H1 (cell line): Measurements from ENCODE around the gene PRELID1. TPM values are rescaled to one million over a fixed set of nuclear protein-coding genes. Genes with fewer than 3 reads are reported as not detected.

Experiments
- CTCF ChIA-PET: fragments of 300-600 bp; sonication (Branson Sonifier 250); formaldehyde crosslinking; loops from one replicate; lab custom pipeline; 2021; ENCODE audit not compliant: partially characterized antibody; lab: Charles Lee
- POLR2A ChIA-PET: fragments of 300-600 bp; sonication (Branson Sonifier 250); formaldehyde crosslinking; loops from one replicate; lab custom pipeline; 2021; ENCODE audit warnings: inconsistent platforms; ENCODE audit not compliant: partially characterized antibody; lab: Charles Lee
- DNase-seq, 2 experiments: peaks; one replicate each; pipeline versions ENCODE4 v3.0.0 to v3.0.0-alpha.2; 2010 to 2022; ENCODE audit warnings: low spot score in 2 of 2, low read depth in 1 of 2, mixed read lengths in 1 of 2
- FAIRE-seq: peaks from 2 replicates; lab custom pipeline; 2011; peaks lifted over from hg19 to GRCh38; lab: Jason Lieb, UNC
- H2AFZ ChIP-seq: 2 replicates; pipeline ENCODE4 v1.8.1; 2012; ENCODE audit warnings: low read length, inconsistent platforms
- H2AK5ac ChIP-seq: 2 replicates; pipeline ENCODE4 v1.6.1; 2013; ENCODE audit warnings: low read depth, low read length
- H2BK120ac ChIP-seq: replicated peaks from 2 replicates; pipeline ENCODE3; 2013; ENCODE audit warnings: low read depth, low read length, inconsistent platforms
- H2BK12ac ChIP-seq: 2 replicates; pipeline ENCODE4 v1.6.1; 2013; ENCODE audit warnings: low read depth, low read length
- H2BK15ac ChIP-seq: 2 replicates; pipeline ENCODE4 v1.6.1; 2013; ENCODE audit warnings: low read length
- H2BK20ac ChIP-seq: 2 replicates; pipeline ENCODE4 v1.6.1; 2013; ENCODE audit warnings: low read length
- H2BK5ac ChIP-seq: 2 replicates; pipeline ENCODE4 v1.6.1; 2013; ENCODE audit warnings: low read depth, low read length
- H3K14ac ChIP-seq: 2 replicates; pipeline ENCODE4 v1.6.1; 2013; ENCODE audit warnings: inconsistent platforms; ENCODE audit not compliant: insufficient read length
- H3K18ac ChIP-seq: 2 replicates; pipeline ENCODE4 v1.6.1; 2013; ENCODE audit warnings: low read length; ENCODE audit errors: extremely low read depth
- H3K23ac ChIP-seq: 2 replicates; pipeline ENCODE4 v1.6.1; 2013; ENCODE audit warnings: inconsistent platforms; ENCODE audit not compliant: insufficient read length
- H3K23me2 ChIP-seq: 2 replicates; pipeline ENCODE4 v1.6.1; 2013; ENCODE audit warnings: low read depth, low read length
- H3K27ac ChIP-seq: 2 replicates; pipeline ENCODE4 v1.6.1; 2011; ENCODE audit warnings: low read depth, low read length, inconsistent platforms
- H3K27me3 ChIP-seq, 4 experiments: replicated peaks in 1 of 4; 1 replicate in 1 of 4; 2 replicates in 3 of 4; pipeline versions ENCODE4 v1.6.1 to v1.8.1; 2011 to 2013; ENCODE audit warnings: low read length in 3 of 4, mild to moderate bottlenecking in 3 of 4, inconsistent platforms in 2 of 4, mixed read lengths in 2 of 4, moderate library complexity in 1 of 4; ENCODE audit not compliant: control insufficient read depth in 3 of 4, insufficient read depth in 3 of 4; ENCODE audit errors: extremely low read depth in 1 of 4
- H3K36me3 ChIP-seq, 4 experiments: 2 replicates each; pipeline versions ENCODE4 v1.6.1 to v1.8.1; 2011 to 2013; ENCODE audit warnings: mild to moderate bottlenecking in 4 of 4, low read length in 3 of 4, moderate library complexity in 2 of 4, control low read depth in 1 of 4, inconsistent platforms in 1 of 4; ENCODE audit not compliant: insufficient read depth in 4 of 4, control insufficient read depth in 2 of 4
- H3K4ac ChIP-seq: replicated peaks from 2 replicates; pipeline ENCODE3; 2013; ENCODE audit warnings: low read length, low read depth, mixed read lengths, inconsistent platforms; ENCODE audit not compliant: insufficient read length
- H3K4me1 ChIP-seq, 4 experiments: replicated peaks in 1 of 4; 1 replicate in 1 of 4; 2 replicates in 3 of 4; pipeline versions ENCODE4 v1.6.1 to v1.8.1; 2011 to 2013; ENCODE audit warnings: low read length in 3 of 4, inconsistent platforms in 2 of 4, mixed read lengths in 1 of 4; ENCODE audit not compliant: insufficient read depth in 4 of 4, control insufficient read depth in 3 of 4
- H3K4me2 ChIP-seq, 2 experiments: 2 replicates each; pipeline versions ENCODE4 v1.6.1 to v1.8.1; 2011 to 2013; ENCODE audit warnings: low read depth in 2 of 2, low read length in 2 of 2, control low read depth in 1 of 2, inconsistent platforms in 1 of 2, mild to moderate bottlenecking in 1 of 2; ENCODE audit not compliant: insufficient read depth in 1 of 2
- H3K4me3 ChIP-seq, 4 experiments: fragments of 200-600, 300-600 bp in 1 of 4; sonication (generic), shearing (Covaris generic), sonication (Bioruptor Twin) in 1 of 4; 2 replicates each; pipeline versions ENCODE4 v1.5.1 to v1.8.1; 2011 to 2016; ENCODE audit warnings: low read length in 4 of 4, low read depth in 3 of 4, control low read depth in 2 of 4, inconsistent platforms in 2 of 4, mild to moderate bottlenecking in 2 of 4, mixed read lengths in 1 of 4, moderate library complexity in 1 of 4; ENCODE audit not compliant: insufficient read depth in 2 of 4; ENCODE audit errors: extremely low read depth in 1 of 4
- H3K56ac ChIP-seq: replicated peaks from 2 replicates; pipeline ENCODE3; 2013; ENCODE audit warnings: low read depth, mild to moderate bottlenecking, mixed read lengths, low read length, inconsistent platforms; ENCODE audit not compliant: insufficient read length
- H3K79me1 ChIP-seq: 2 replicates; pipeline ENCODE4 v1.6.1; 2013; ENCODE audit warnings: low read depth, low read length, control low read depth
- H3K79me2 ChIP-seq, 2 experiments: 2 replicates each; pipeline versions ENCODE4 v1.6.1 to v1.8.1; 2012 to 2013; ENCODE audit warnings: low read length in 2 of 2, mild to moderate bottlenecking in 2 of 2, inconsistent platforms in 1 of 2; ENCODE audit not compliant: insufficient read depth in 2 of 2, control insufficient read depth in 1 of 2
- H3K9ac ChIP-seq, 4 experiments: replicated peaks in 1 of 4; 1 replicate in 1 of 4; 2 replicates in 3 of 4; pipeline versions ENCODE4 v1.6.1 to v1.8.1; 2011 to 2013; ENCODE audit warnings: low read depth in 3 of 4, low read length in 3 of 4, control low read depth in 2 of 4, mild to moderate bottlenecking in 2 of 4, moderate library complexity in 2 of 4, inconsistent platforms in 1 of 4; ENCODE audit errors: extremely low read depth in 1 of 4
- H3K9me3 ChIP-seq, 2 experiments: 2 replicates each; pipeline versions ENCODE4 v1.6.1 to v1.8.1; 2012 to 2013; ENCODE audit warnings: mild to moderate bottlenecking in 2 of 2, moderate library complexity in 2 of 2, control low read depth in 1 of 2, inconsistent platforms in 1 of 2, low read depth in 1 of 2, low read length in 1 of 2, mixed read lengths in 1 of 2; ENCODE audit not compliant: insufficient read depth in 2 of 2
- H4K20me1 ChIP-seq, 2 experiments: replicated peaks in 1 of 2; 2 replicates each; pipeline versions ENCODE3 to v1.8.1; 2011 to 2013; ENCODE audit warnings: inconsistent platforms in 2 of 2, low read length in 2 of 2, mild to moderate bottlenecking in 1 of 2; ENCODE audit not compliant: insufficient read depth in 2 of 2, control insufficient read depth in 1 of 2
- H4K5ac ChIP-seq: 2 replicates; pipeline ENCODE4 v1.6.1; 2013; ENCODE audit warnings: low read length, low read depth, mixed read lengths, inconsistent platforms; ENCODE audit not compliant: insufficient read length
- H4K8ac ChIP-seq: 2 replicates; pipeline ENCODE4 v1.8.0; 2013; ENCODE audit warnings: mild to moderate bottlenecking, moderate library complexity, low read length, inconsistent platforms; ENCODE audit not compliant: insufficient read depth; ENCODE audit errors: extremely low read depth
- H4K91ac ChIP-seq: replicated peaks from 2 replicates; pipeline ENCODE3; 2013; ENCODE audit warnings: low read length, mixed read lengths, inconsistent platforms; ENCODE audit not compliant: insufficient read length
- CEBPB ChIP-seq: IDR thresholded peaks from 2 replicates; pipeline ENCODE4 v1.6.1; 2012; ENCODE audit warnings: low read depth, low read length
- CHD1 ChIP-seq: IDR thresholded peaks from 2 replicates; pipeline ENCODE4 v1.6.1; 2012; ENCODE audit warnings: low read depth, low read length, improper control_type of control experiment
- GABPA ChIP-seq: IDR thresholded peaks from 2 replicates; pipeline ENCODE4 v1.6.1; 2011; ENCODE audit warnings: mild to moderate bottlenecking, low read length, moderate library complexity, borderline replicate concordance; ENCODE audit not compliant: insufficient read depth
- GTF2F1 ChIP-seq: IDR thresholded peaks from 2 replicates; pipeline ENCODE4 v1.6.1; 2012; ENCODE audit warnings: low read depth, low read length, improper control_type of control experiment, borderline replicate concordance
- KDM5A ChIP-seq: fragments of 200-600 bp; IDR thresholded peaks from 2 replicates; pipeline ENCODE4 v1.7.1; 2012; ENCODE audit warnings: mild to moderate bottlenecking, low read length, inconsistent platforms, mixed read lengths
- TCF12 ChIP-seq: IDR thresholded peaks from 2 replicates; pipeline ENCODE4 v1.6.1; 2011; ENCODE audit warnings: low read depth, mild to moderate bottlenecking, low read length
- WGBS, 2 experiments: shearing (Covaris generic) in 1 of 2; methylation state at CpG; one replicate each; pipeline versions ENCODE4 v1.1.6 to v1.1.7; 2013 to 2015; ENCODE audit warnings: low lambda C conversion rate in 2 of 2, mixed read lengths in 2 of 2, inconsistent platforms in 1 of 2, low coverage in 1 of 2, missing lambda C conversion rate in 1 of 2; ENCODE audit not compliant: insufficient replicate concordance in 2 of 2, insufficient coverage in 1 of 2, insufficient read length in 1 of 2; ENCODE audit errors: extremely low coverage in 1 of 2, missing lambda C conversion rate in 1 of 2; 5-methylcytosine and 5-hydroxymethylcytosine counted together
- polyA plus RNA-seq, 7 experiments: library from polyadenylated mRNA; depleted of rRNA in 3 of 7; stranded (reverse) in 5 of 7; unstranded in 2 of 7; fragments of >200 nt in 5 of 7; fragments of 200-250 nt in 2 of 7; gene quantifications; 1 replicate in 5 of 7; 2 replicates in 1 of 7; 4 replicates in 1 of 7; pipeline versions ENCODE4 v1.2.1 to v1.2.3, GENCODE V29; 2011 to 2013; ENCODE audit warnings: missing spikeins in 2 of 7, mixed read lengths in 2 of 7
- total RNA-seq: library from RNA; stranded (reverse); fragmentation: NEBNext Ultra II Directional; extraction: Animal tissue kit (Norgen Biotek cat#: 25700); gene quantifications from 2 replicates; pipeline ENCODE4 v1.2.1, GENCODE V29; 2021

PRELID1 gene
- total and polyA plus RNA-seq, 2 of the 8 experiments (the other 6 are each of a cell fraction or from before 2014, with no cell fraction given), result 272 to 428 TPM

DNA sequence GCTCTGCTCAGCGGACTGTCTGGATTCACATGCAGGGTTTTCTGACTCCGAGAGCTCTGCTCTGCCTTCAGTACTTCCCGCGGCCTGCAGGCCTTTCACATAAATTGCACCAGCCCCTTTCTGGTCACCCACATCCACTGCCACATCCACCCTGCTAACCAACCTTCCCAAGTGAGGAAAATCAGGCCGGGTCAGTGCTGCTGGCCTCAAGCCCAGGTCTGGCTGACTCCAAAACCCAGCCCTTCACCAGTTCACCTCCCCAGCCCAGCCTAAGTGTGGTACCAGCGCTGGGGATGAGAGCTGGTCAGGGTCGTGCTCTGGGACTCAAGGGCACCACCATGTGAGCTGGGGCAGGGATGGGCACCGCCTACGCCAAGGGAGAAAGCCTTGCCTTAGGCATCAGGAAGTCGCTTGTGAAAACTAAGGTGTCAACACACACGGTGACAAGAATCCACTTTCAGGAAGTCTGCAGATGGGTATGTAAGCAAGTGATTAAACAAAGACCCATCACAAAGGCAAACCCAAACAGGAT, 35.6 kb downstream of the PRELID1 start:
- no peak for FAIRE-seq
- CTCF ChIA-PET, result interaction anchor here (1.1 to 10.3 kb wide), 5 partner anchors 11 to 31 kb away, joined by 3 to 100 read pairs (median 4); partner anchors contain the start of gene LMAN2
- TF ChIP-seq KDM5A (no peak), CEBPB (no peak), TCF12 (no peak), GTF2F1 (no peak), GABPA (no peak), CHD1 (no peak)

More for the DNA sequence above, 35.6 kb downstream of the PRELID1 start:
- no peak overlapping the region for H4K8ac ChIP-seq
- H3K23me2 ChIP-seq, result no peaks in the 10 kb centered on the region
- no peak for DNase-seq
- H3K27ac ChIP-seq, result no peak overlapping the region
- H3K9ac ChIP-seq, result peak overlapping the region in 1 of 4 experiments; percentile 21; a peak in 1 of 7 replicates
- no peak overlapping the region for H3K4me3 ChIP-seq
- peaks cover 0 to 5% (median 3%) of the 10 kb centered on the region in 4 experiments; a peak in 4 of 7 replicates for H3K4me1 ChIP-seq
- H4K20me1 ChIP-seq, result peaks cover 2 to 12% of the 10 kb centered on the region in 2 experiments
- no peak overlapping the region for H2AK5ac ChIP-seq
- no peaks in the 10 kb centered on the region for H3K27me3 ChIP-seq
- no peaks in the 10 kb centered on the region for H3K9me3 ChIP-seq
- H2AFZ ChIP-seq, result no peak overlapping the region
- no peak overlapping the region for H3K14ac ChIP-seq
- H3K79me1 ChIP-seq, result peaks cover 9% of the 10 kb centered on the region
- H4K91ac ChIP-seq, result no peak overlapping the region
- 92% methylated on average over 11 of the region's 11 CpGs; no CpG with 5 or more reads in 1 of the 2 experiments for WGBS, 2 experiments
- H2BK120ac ChIP-seq, result no peak overlapping the region
- H2BK12ac ChIP-seq, result peak overlapping the region; percentile 55; the same call in 1 of the 2 replicates
- peaks cover 3 to 27% of the 10 kb centered on the region in 2 experiments; a peak in 2 of 4 replicates for H3K79me2 ChIP-seq
- no peak overlapping the region for H2BK15ac ChIP-seq
- peak overlapping the region; percentile 39 for H3K4ac ChIP-seq
- no peak overlapping the region for H3K56ac ChIP-seq
- H3K18ac ChIP-seq, result no peak overlapping the region; the same call in 1 of the 2 replicates
- no peak overlapping the region for H4K5ac ChIP-seq
- H2BK20ac ChIP-seq, result no peak overlapping the region
- no peak overlapping the region for H3K23ac ChIP-seq
- POLR2A ChIA-PET, result interaction anchor here (0.8 to 1.7 kb wide), 6 partner anchors 10 to 104 kb away, joined by 3 to 5 read pairs (median 4); no protein-coding TSS in a partner anchor
- H3K36me3 ChIP-seq, result peaks cover 16 to 29% (median 22%) of the 10 kb centered on the region in 4 experiments; a peak in 7 of 8 replicates
- H2BK5ac ChIP-seq, result peak overlapping the region; percentile 72; the same call in 1 of the 2 replicates
- H3K4me2 ChIP-seq, result no peak overlapping the region
